GM21526 (cell line): Measurements from ENCODE around the gene RUVBL1.

Experiments used
- ATAC-seq: cut with Tn5 transposase; IDR thresholded peaks from one replicate; pipeline ENCODE4 v1.9.1; 2021; ENCODE audit warnings: moderate library complexity; ENCODE audit not compliant: unreplicated experiment, low FRiP score

The RUVBL1 gene

DNA sequence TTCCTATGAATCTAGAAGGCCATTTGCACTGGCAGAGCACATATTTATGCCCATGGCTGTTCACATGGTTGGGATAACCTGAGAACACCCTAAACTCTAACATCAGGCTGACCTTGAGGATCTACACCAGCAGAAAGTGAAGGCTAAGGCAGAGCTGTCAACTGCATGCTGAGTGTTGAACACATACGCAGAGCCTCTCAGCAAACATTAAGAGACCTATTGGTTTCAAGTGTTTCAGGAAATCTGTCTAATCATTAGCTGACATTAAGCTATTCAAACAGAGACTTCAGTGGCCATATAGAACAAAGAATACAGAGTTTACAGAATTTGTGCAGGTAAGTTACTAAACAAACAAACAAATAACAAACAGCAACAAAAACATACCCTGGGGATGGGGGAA, 87.5 kb downstream of the RUVBL1 start:
- ATAC-seq: no peak

GRCh38 chr3:128033102-128033501, 90.5 kb downstream of the RUVBL1 start:
- no peak for ATAC-seq
